WTC11 (cell line): ENCODE measurements around the gene LMF2. TPM values are rescaled to one million over a fixed set of nuclear protein-coding genes. Genes with fewer than 3 reads are reported as not detected.

Source experiments
- ATAC-seq: fragments of 200-7000 bp; cut with Tn5 transposase; 2 replicates; pipeline ENCODE4 v1.10.0; 2021; ENCODE audit warnings: mild to moderate bottlenecking, moderate library complexity
- CTCF ChIA-PET: fragments of 300-600 bp; sonication (Branson Sonifier 250); formaldehyde crosslinking; loops from one replicate; lab custom pipeline; 2021; ENCODE audit warnings: antibody characterized with exemption; lab: Charles Lee
- POLR2A ChIA-PET: fragments of 350-600 bp; sonication (Branson Sonifier 250); formaldehyde crosslinking; loops from one replicate; lab custom pipeline; 2021; ENCODE audit warnings: antibody characterized with exemption; lab: Charles Lee
- DNase-seq: peaks from one replicate; pipeline ENCODE4 v3.0.0; 2021; ENCODE audit warnings: low spot score
- H3K27ac Mint-ChIP-seq: 2 replicates; pipeline ENCODE4 v1.8.0; 2021; ENCODE audit warnings: mixed read lengths
- H3K27me3 Mint-ChIP-seq: 2 replicates; pipeline ENCODE4 v1.8.0; 2021; ENCODE audit warnings: low read depth, mild to moderate bottlenecking, moderate library complexity, mixed read lengths
- H3K36me3 Mint-ChIP-seq: 2 replicates; pipeline ENCODE4 v1.8.0; 2021; ENCODE audit warnings: mixed read lengths
- H3K4me1 Mint-ChIP-seq: 2 replicates; pipeline ENCODE4 v1.8.0; 2022; ENCODE audit warnings: mixed read lengths
- H3K4me3 Mint-ChIP-seq: 2 replicates; pipeline ENCODE4 v1.8.0; 2021; ENCODE audit warnings: mild to moderate bottlenecking, moderate library complexity, mixed read lengths
- H3K9me3 Mint-ChIP-seq: 2 replicates; pipeline ENCODE4 v1.8.0; 2021; ENCODE audit warnings: mixed read lengths
- GTF2I ChIP-seq: fragments of 250-450 bp; sonication (Bioruptor Pico); conservative IDR thresholded peaks from 2 replicates; pipeline ENCODE4 v1.4.0; 2021; ENCODE audit warnings: mild to moderate bottlenecking
- NR1H2 ChIP-seq: sonication (generic); formaldehyde crosslinking; IDR thresholded peaks from 2 replicates; pipeline ENCODE4 v1.9.0; 2021; ENCODE audit warnings: mild to moderate bottlenecking, moderate library complexity, missing genetic modification reagents
- PRRX2 ChIP-seq: fragments of 250-450 bp; sonication (Bioruptor Pico); IDR thresholded peaks from 2 replicates; pipeline ENCODE4 v1.8.0; 2021; ENCODE audit warnings: mild to moderate bottlenecking
- SMAD4 ChIP-seq: sonication (generic); formaldehyde crosslinking; IDR thresholded peaks from 2 replicates; pipeline ENCODE4 v1.8.0; 2022; ENCODE audit warnings: mild to moderate bottlenecking, missing genetic modification reagents
- ZNF138 ChIP-seq: sonication (generic); formaldehyde crosslinking; conservative IDR thresholded peaks from 2 replicates; pipeline ENCODE4 v1.8.1; 2022; ENCODE audit warnings: mild to moderate bottlenecking, moderate library complexity, missing genetic modification reagents
- ZNF219 ChIP-seq: sonication (generic); formaldehyde crosslinking; IDR thresholded peaks from 2 replicates; pipeline ENCODE4 v1.8.0; 2023; ENCODE audit warnings: missing genetic modification reagents, mild to moderate bottlenecking, borderline replicate concordance
- total RNA-seq: library from RNA; stranded (reverse); gene quantifications from 3 replicates; pipeline ENCODE4 v1.2.3, GENCODE V29; 2021
- TF ChIP-seq, protein P1 (sequence below): fragments of 250-450 bp; sonication (Bioruptor Pico); IDR thresholded peaks from 2 replicates; pipeline ENCODE4 v2.1.2; 2022; ENCODE audit warnings: mild to moderate bottlenecking, moderate library complexity
- TF ChIP-seq, protein P2 (sequence below): sonication (generic); formaldehyde crosslinking; IDR thresholded peaks from 2 replicates; pipeline ENCODE4 v1.8.0; 2022; ENCODE audit warnings: mild to moderate bottlenecking, missing genetic modification reagents
- TF ChIP-seq, protein P3 (sequence below): sonication (generic); formaldehyde crosslinking; IDR thresholded peaks from 2 replicates; pipeline ENCODE4 v1.8.1; 2022; ENCODE audit warnings: missing genetic modification reagents, borderline replicate concordance
- TF ChIP-seq, protein P4 (sequence below): sonication (generic); formaldehyde crosslinking; IDR thresholded peaks from 2 replicates; pipeline ENCODE4 v1.8.0; 2023; ENCODE audit warnings: mild to moderate bottlenecking, missing genetic modification reagents
- TF ChIP-seq, protein P5 (sequence below): sonication (generic); formaldehyde crosslinking; IDR thresholded peaks from 2 replicates; pipeline ENCODE4 v1.8.0; 2023; ENCODE audit warnings: missing genetic modification reagents, mild to moderate bottlenecking, borderline replicate concordance
- TF ChIP-seq, protein P6 (sequence below): sonication (generic); formaldehyde crosslinking; IDR thresholded peaks from 2 replicates; pipeline ENCODE4 v1.8.1; 2022; ENCODE audit warnings: mild to moderate bottlenecking, moderate library complexity, missing genetic modification reagents
- TF ChIP-seq, protein P7 (sequence below): sonication (generic); formaldehyde crosslinking; IDR thresholded peaks from 2 replicates; pipeline ENCODE4 v1.8.1; 2023; ENCODE audit warnings: mild to moderate bottlenecking, missing genetic modification reagents, moderate library complexity

Gene LMF2
- total RNA-seq, 1 experiment from 2014 or later = 43.7 TPM

DNA sequence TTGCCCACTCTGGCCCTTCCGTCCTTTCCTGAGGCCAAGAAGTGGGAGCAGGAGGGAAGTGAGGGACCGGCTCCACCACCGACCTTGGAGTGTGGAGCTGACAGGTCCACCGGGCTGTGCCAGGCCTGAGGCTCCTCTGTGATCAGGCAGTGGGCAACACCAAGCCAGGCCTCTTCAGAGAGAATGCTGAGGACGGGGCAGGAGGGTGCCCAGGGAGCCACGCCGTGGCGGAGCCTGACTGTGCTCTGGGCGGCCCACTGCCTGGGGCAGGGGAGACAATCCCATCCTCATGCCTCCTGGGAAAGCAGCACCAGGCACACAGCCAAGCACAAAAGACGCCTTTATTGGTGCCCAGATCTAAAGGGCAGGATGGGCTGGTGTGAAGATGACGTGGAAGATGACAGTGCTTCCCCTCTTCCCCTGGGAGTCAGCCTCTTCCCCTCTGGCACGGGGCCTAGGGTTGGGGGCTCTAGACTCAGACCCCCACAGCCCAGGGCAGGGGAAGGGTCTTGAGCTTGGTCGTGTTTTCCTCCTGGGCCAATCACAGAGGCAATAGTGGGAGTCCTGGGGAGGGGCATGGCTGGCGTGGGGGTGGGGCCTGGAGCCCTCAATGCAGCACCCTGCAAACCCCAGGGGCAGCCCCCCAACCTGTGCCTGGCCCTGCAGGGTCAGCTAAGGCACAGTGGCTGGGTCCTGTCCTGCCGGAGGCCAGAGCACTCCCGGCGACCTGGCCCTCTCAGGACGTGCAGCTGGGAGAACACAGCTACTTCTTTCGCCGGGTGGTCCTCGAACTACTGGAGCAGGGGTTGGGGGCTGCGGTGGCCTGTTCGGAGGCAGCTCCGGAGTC is 4.7 kb downstream of the LMF2 start:
- ATAC-seq = no peak
- H3K9me3 Mint-ChIP-seq = no peaks in the 10 kb centered on the region
- TF ChIP-seq NR1H2 (CRISPR knock-in tag) (no peak), GTF2I (CRISPR knock-in tag) (no peak), ZNF219 (CRISPR knock-in tag) (no peak), SMAD4 (CRISPR knock-in tag) (no peak), PRRX2 (CRISPR knock-in tag) (no peak)
- TF ChIP-seq, protein P1, sequence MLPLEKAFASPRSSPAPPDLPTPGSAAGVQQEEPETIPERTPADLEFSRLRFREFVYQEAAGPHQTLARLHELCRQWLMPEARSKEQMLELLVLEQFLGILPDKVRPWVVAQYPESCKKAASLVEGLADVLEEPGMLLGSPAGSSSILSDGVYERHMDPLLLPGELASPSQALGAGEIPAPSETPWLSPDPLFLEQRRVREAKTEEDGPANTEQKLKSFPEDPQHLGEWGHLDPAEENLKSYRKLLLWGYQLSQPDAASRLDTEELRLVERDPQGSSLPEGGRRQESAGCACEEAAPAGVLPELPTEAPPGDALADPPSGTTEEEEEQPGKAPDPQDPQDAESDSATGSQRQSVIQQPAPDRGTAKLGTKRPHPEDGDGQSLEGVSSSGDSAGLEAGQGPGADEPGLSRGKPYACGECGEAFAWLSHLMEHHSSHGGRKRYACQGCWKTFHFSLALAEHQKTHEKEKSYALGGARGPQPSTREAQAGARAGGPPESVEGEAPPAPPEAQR (CRISPR knock-in tag) = no peak
- TF ChIP-seq, protein P2, sequence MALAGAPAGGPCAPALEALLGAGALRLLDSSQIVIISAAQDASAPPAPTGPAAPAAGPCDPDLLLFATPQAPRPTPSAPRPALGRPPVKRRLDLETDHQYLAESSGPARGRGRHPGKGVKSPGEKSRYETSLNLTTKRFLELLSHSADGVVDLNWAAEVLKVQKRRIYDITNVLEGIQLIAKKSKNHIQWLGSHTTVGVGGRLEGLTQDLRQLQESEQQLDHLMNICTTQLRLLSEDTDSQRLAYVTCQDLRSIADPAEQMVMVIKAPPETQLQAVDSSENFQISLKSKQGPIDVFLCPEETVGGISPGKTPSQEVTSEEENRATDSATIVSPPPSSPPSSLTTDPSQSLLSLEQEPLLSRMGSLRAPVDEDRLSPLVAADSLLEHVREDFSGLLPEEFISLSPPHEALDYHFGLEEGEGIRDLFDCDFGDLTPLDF (CRISPR knock-in tag) = no peak
- TF ChIP-seq, protein P3, sequence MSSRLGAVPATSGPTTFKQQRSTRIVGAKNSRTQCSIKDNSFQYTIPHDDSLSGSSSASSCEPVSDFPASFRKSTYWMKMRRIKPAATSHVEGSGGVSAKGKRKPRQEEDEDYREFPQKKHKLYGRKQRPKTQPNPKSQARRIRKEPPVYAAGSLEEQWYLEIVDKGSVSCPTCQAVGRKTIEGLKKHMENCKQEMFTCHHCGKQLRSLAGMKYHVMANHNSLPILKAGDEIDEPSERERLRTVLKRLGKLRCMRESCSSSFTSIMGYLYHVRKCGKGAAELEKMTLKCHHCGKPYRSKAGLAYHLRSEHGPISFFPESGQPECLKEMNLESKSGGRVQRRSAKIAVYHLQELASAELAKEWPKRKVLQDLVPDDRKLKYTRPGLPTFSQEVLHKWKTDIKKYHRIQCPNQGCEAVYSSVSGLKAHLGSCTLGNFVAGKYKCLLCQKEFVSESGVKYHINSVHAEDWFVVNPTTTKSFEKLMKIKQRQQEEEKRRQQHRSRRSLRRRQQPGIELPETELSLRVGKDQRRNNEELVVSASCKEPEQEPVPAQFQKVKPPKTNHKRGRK (CRISPR knock-in tag) = no peak
- TF ChIP-seq, protein P4, sequence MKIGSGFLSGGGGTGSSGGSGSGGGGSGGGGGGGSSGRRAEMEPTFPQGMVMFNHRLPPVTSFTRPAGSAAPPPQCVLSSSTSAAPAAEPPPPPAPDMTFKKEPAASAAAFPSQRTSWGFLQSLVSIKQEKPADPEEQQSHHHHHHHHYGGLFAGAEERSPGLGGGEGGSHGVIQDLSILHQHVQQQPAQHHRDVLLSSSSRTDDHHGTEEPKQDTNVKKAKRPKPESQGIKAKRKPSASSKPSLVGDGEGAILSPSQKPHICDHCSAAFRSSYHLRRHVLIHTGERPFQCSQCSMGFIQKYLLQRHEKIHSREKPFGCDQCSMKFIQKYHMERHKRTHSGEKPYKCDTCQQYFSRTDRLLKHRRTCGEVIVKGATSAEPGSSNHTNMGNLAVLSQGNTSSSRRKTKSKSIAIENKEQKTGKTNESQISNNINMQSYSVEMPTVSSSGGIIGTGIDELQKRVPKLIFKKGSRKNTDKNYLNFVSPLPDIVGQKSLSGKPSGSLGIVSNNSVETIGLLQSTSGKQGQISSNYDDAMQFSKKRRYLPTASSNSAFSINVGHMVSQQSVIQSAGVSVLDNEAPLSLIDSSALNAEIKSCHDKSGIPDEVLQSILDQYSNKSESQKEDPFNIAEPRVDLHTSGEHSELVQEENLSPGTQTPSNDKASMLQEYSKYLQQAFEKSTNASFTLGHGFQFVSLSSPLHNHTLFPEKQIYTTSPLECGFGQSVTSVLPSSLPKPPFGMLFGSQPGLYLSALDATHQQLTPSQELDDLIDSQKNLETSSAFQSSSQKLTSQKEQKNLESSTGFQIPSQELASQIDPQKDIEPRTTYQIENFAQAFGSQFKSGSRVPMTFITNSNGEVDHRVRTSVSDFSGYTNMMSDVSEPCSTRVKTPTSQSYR (CRISPR knock-in tag) = no peak
- TF ChIP-seq, protein P5, sequence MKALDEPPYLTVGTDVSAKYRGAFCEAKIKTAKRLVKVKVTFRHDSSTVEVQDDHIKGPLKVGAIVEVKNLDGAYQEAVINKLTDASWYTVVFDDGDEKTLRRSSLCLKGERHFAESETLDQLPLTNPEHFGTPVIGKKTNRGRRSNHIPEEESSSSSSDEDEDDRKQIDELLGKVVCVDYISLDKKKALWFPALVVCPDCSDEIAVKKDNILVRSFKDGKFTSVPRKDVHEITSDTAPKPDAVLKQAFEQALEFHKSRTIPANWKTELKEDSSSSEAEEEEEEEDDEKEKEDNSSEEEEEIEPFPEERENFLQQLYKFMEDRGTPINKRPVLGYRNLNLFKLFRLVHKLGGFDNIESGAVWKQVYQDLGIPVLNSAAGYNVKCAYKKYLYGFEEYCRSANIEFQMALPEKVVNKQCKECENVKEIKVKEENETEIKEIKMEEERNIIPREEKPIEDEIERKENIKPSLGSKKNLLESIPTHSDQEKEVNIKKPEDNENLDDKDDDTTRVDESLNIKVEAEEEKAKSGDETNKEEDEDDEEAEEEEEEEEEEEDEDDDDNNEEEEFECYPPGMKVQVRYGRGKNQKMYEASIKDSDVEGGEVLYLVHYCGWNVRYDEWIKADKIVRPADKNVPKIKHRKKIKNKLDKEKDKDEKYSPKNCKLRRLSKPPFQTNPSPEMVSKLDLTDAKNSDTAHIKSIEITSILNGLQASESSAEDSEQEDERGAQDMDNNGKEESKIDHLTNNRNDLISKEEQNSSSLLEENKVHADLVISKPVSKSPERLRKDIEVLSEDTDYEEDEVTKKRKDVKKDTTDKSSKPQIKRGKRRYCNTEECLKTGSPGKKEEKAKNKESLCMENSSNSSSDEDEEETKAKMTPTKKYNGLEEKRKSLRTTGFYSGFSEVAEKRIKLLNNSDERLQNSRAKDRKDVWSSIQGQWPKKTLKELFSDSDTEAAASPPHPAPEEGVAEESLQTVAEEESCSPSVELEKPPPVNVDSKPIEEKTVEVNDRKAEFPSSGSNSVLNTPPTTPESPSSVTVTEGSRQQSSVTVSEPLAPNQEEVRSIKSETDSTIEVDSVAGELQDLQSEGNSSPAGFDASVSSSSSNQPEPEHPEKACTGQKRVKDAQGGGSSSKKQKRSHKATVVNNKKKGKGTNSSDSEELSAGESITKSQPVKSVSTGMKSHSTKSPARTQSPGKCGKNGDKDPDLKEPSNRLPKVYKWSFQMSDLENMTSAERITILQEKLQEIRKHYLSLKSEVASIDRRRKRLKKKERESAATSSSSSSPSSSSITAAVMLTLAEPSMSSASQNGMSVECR (CRISPR knock-in tag) = no peak
- TF ChIP-seq, all 79 proteins: peak for 0
- ChIA-PET CTCF (interaction anchor here (0.6 to 1.2 kb wide), 8 partner anchors 12 to 236 kb away, joined by 3 to 9 read pairs (median 3); partner anchors contain the start of gene SCO2), POLR2A (no interaction called here)
- H3K4me3 Mint-ChIP-seq = no peak overlapping the region
- peaks cover 6% of the 10 kb centered on the region for H3K4me1 Mint-ChIP-seq
- DNase-seq = no peak
- H3K27me3 Mint-ChIP-seq = no peaks in the 10 kb centered on the region
- no peaks in the 10 kb centered on the region for H3K36me3 Mint-ChIP-seq
- no peak overlapping the region for H3K27ac Mint-ChIP-seq

DNA sequence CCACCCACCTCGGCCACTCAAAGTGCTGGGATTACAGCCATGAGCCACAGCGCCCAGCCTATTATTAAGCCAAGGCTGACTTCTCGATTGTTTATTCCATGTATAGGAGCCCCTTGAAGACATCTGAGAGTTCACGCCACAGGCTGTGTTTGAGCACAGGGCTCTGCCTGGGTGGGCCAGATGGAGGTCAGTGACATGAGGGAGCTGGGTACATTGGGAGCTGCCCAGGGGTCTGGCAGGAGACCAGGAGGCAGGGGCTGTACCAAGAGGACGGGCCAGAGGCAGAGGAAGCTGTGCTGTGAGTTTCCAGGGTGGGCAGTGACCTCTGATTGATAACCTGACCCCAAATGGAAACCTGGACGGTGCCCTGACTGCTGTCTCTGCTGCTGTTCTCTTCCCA is 5.4 kb downstream of the LMF2 start:
- ATAC-seq (no peak), DNase-seq (no peak)
- Mint-ChIP-seq H3K4me3 (no peak overlapping the region), H3K36me3 (no peaks in the 10 kb centered on the region), H3K27ac (no peak overlapping the region), H3K4me1 (peaks cover 6% of the 10 kb centered on the region), H3K27me3 (no peaks in the 10 kb centered on the region), H3K9me3 (no peaks in the 10 kb centered on the region)
- ChIA-PET POLR2A (no interaction called here), CTCF (interaction anchor here (1.0 kb wide), 1 partner anchor 23 kb away, joined by 3 read pairs; the partner anchor contains the start of gene SCO2)
- TF ChIP-seq ZNF138 (CRISPR knock-in tag) = no peak
- TF ChIP-seq, protein P6, sequence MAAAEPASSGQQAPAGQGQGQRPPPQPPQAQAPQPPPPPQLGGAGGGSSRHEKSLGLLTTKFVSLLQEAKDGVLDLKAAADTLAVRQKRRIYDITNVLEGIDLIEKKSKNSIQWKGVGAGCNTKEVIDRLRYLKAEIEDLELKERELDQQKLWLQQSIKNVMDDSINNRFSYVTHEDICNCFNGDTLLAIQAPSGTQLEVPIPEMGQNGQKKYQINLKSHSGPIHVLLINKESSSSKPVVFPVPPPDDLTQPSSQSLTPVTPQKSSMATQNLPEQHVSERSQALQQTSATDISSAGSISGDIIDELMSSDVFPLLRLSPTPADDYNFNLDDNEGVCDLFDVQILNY = no peak
- TF ChIP-seq, protein P7, sequence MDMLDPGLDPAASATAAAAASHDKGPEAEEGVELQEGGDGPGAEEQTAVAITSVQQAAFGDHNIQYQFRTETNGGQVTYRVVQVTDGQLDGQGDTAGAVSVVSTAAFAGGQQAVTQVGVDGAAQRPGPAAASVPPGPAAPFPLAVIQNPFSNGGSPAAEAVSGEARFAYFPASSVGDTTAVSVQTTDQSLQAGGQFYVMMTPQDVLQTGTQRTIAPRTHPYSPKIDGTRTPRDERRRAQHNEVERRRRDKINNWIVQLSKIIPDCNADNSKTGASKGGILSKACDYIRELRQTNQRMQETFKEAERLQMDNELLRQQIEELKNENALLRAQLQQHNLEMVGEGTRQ (CRISPR knock-in tag) = no peak
- TF ChIP-seq, protein P4 (CRISPR knock-in tag) = no peak
- TF ChIP-seq, all 79 proteins: peak for 0
